HepG2 (cell line): ENCODE measurements around the gene CMTM1. TPM values are rescaled to one million over a fixed set of nuclear protein-coding genes. Genes with fewer than 3 reads are reported as not detected.

ENCODE experiments used
- ATAC-seq: fragments of 200-7000 bp; cut with Tn5 transposase; 3 replicates; pipeline ENCODE4 v1.9.1; 2020; ENCODE audit warnings: mild to moderate bottlenecking, moderate library complexity
- BruUV-seq: library from RNA; stranded (reverse); fragments of 400-500 nt; replicated peaks from 2 replicates; lab custom pipeline; 2021; lab: Mats Ljungman, UMichigan
- CTCF ChIA-PET: fragments of 300-600 bp; formaldehyde crosslinking; extraction: SDS; loops from one replicate; lab custom pipeline; 2021; ENCODE audit warnings: low total read pairs, inconsistent platforms, low intra/inter-chr PET ratio; lab: Yijun Ruan, JAX
- POLR2A ChIA-PET: fragments of 350-600 bp; sonication (Branson Sonifier 250); formaldehyde crosslinking; loops from one replicate; lab custom pipeline; 2020; ENCODE audit warnings: antibody characterized with exemption, inconsistent platforms; lab: Yijun Ruan, JAX
- DNase-seq: peaks from one replicate; pipeline ENCODE4 v3.0.0-alpha.2; 2015; ENCODE audit warnings: low spot score
- FAIRE-seq: peaks from 3 replicates; lab custom pipeline; 2011; peaks lifted over from hg19 to GRCh38; lab: Jason Lieb, UNC
- H2AFZ ChIP-seq: one replicate; pipeline ENCODE4 v1.6.1; 2011; ENCODE audit warnings: low read length, inconsistent platforms
- H3K27ac ChIP-seq: fragments of 300-600 bp; 3 replicates; pipeline ENCODE4 v1.8.0; 2011; ENCODE audit warnings: mixed run types, mild to moderate bottlenecking, mixed read lengths, low read length, inconsistent platforms; ENCODE audit not compliant: insufficient read depth; ENCODE audit errors: extremely low read length
- H3K27me3 ChIP-seq, 2 experiments: fragments of 200-600 bp in 1 of 2; 2 replicates in 1 of 2; 3 replicates in 1 of 2; pipeline versions ENCODE4 v1.6.0 to v1.8.0; 2011; ENCODE audit warnings: low read length in 2 of 2, mild to moderate bottlenecking in 2 of 2, moderate library complexity in 2 of 2, inconsistent platforms in 1 of 2; ENCODE audit not compliant: insufficient read depth in 2 of 2, control insufficient read depth in 1 of 2
- H3K36me3 ChIP-seq, 2 experiments: fragments of 200-600 bp in 1 of 2; replicated peaks in 1 of 2; 2 replicates in 1 of 2; 3 replicates in 1 of 2; pipeline versions ENCODE4 v1.5.1 to v1.8.0; 2011; ENCODE audit warnings: low read length in 2 of 2, inconsistent platforms in 1 of 2; ENCODE audit not compliant: insufficient read depth in 2 of 2, control insufficient read depth in 1 of 2
- H3K4me1 ChIP-seq: 2 replicates; pipeline ENCODE4 v1.5.1; 2012; ENCODE audit warnings: low read length, inconsistent platforms; ENCODE audit not compliant: insufficient read depth
- H3K4me2 ChIP-seq: 2 replicates; pipeline ENCODE4 v1.6.0; 2011; ENCODE audit warnings: low read depth, low read length, inconsistent platforms
- H3K4me3 ChIP-seq, 3 experiments: fragments of 200-600 bp in 1 of 3; sonication (generic), shearing (Covaris generic) in 1 of 3; replicated peaks in 1 of 3; 2 replicates each; pipeline ENCODE4 v1.5.1; 2011 to 2016; ENCODE audit warnings: low read length in 3 of 3, inconsistent platforms in 2 of 3, low read depth in 2 of 3, mild to moderate bottlenecking in 2 of 3, control low read depth in 1 of 3, mixed read lengths in 1 of 3; ENCODE audit not compliant: insufficient read depth in 1 of 3
- H3K79me2 ChIP-seq: one replicate; pipeline ENCODE4 v1.6.1; 2011; ENCODE audit warnings: low read length, inconsistent platforms; ENCODE audit not compliant: insufficient read depth
- H3K9ac ChIP-seq: 2 replicates; pipeline ENCODE4 v1.6.0; 2011; ENCODE audit warnings: mild to moderate bottlenecking, low read depth, low read length, inconsistent platforms; ENCODE audit not compliant: insufficient read depth
- H3K9me3 ChIP-seq: 2 replicates; pipeline ENCODE4 v1.5.1; 2012; ENCODE audit warnings: mild to moderate bottlenecking, low read length
- H4K20me1 ChIP-seq: 2 replicates; pipeline ENCODE4 v1.6.0; 2011; ENCODE audit warnings: inconsistent platforms, mild to moderate bottlenecking, low read length, moderate library complexity; ENCODE audit not compliant: insufficient read depth
- EED ChIP-seq: sonication (generic); formaldehyde crosslinking; IDR thresholded peaks from 2 replicates; pipeline ENCODE4 v1.5.0; 2020; ENCODE audit warnings: mild to moderate bottlenecking, missing genetic modification reagents
- ELF3 ChIP-seq: IDR thresholded peaks from 2 replicates; pipeline ENCODE4 v1.6.1; 2016; ENCODE audit warnings: missing genetic modification reagents, missing compliant biosample characterization
- EP300 ChIP-seq, 3 experiments: sonication (generic) in 1 of 3; formaldehyde crosslinking in 1 of 3; IDR thresholded peaks; 2 replicates each; pipeline versions ENCODE4 v1.5.1 to v1.6.1; 2011 to 2020; ENCODE audit warnings: low read depth in 2 of 3, low read length in 2 of 3, borderline replicate concordance in 1 of 3, improper control_type of control experiment in 1 of 3, mild to moderate bottlenecking in 1 of 3, missing genetic modification reagents in 1 of 3, moderate library complexity in 1 of 3
- GTF3A ChIP-seq: sonication (generic); formaldehyde crosslinking; conservative IDR thresholded peaks from 2 replicates; pipeline ENCODE4 v1.4.0; 2020; ENCODE audit warnings: mild to moderate bottlenecking, missing genetic modification reagents
- HOXA3 ChIP-seq: sonication (generic); formaldehyde crosslinking; IDR thresholded peaks from 2 replicates; pipeline ENCODE4 v1.5.0; 2020; ENCODE audit warnings: missing genetic modification reagents
- MAFG ChIP-seq: sonication (generic); formaldehyde crosslinking; IDR thresholded peaks from 2 replicates; pipeline ENCODE4 v1.5.1; 2020; ENCODE audit warnings: mild to moderate bottlenecking, missing genetic modification reagents
- NONO ChIP-seq, 2 experiments: fragments of 450-650 bp in 1 of 2; sonication (generic) in 1 of 2; formaldehyde crosslinking in 1 of 2; IDR thresholded peaks in 1 of 2; conservative IDR thresholded peaks in 1 of 2; 2 replicates each; pipeline versions ENCODE4 v1.6.1 to v1.8.0; 2017 to 2022; ENCODE audit warnings: mild to moderate bottlenecking in 1 of 2, missing genetic modification reagents in 1 of 2, moderate library complexity in 1 of 2
- TEAD2 ChIP-seq: sonication (generic); formaldehyde crosslinking; IDR thresholded peaks from 2 replicates; pipeline ENCODE4 v1.9.0; 2021; ENCODE audit warnings: missing genetic modification reagents
- XBP1 ChIP-seq: sonication (generic); formaldehyde crosslinking; IDR thresholded peaks from 2 replicates; pipeline ENCODE4 v1.5.0; 2020; ENCODE audit warnings: missing genetic modification reagents
- ZBTB46 ChIP-seq: sonication (generic); formaldehyde crosslinking; IDR thresholded peaks from 2 replicates; pipeline ENCODE4 v1.4.0; 2020; ENCODE audit warnings: mild to moderate bottlenecking, missing genetic modification reagents, borderline replicate concordance
- ZMYM2 ChIP-seq: sonication (generic); formaldehyde crosslinking; IDR thresholded peaks from 2 replicates; pipeline ENCODE4 v1.8.0; 2022; ENCODE audit warnings: mild to moderate bottlenecking, missing genetic modification reagents
- ZNF121 ChIP-seq: sonication (generic); formaldehyde crosslinking; IDR thresholded peaks from 2 replicates; pipeline ENCODE4 v1.5.0; 2020; ENCODE audit warnings: mild to moderate bottlenecking, missing genetic modification reagents
- ZNF17 ChIP-seq: sonication (generic); formaldehyde crosslinking; IDR thresholded peaks from 2 replicates; pipeline ENCODE4 v1.5.0; 2020; ENCODE audit warnings: mild to moderate bottlenecking, missing genetic modification reagents
- ZNF33B ChIP-seq: sonication (generic); formaldehyde crosslinking; IDR thresholded peaks from 2 replicates; pipeline ENCODE4 v1.5.1; 2020; ENCODE audit warnings: mild to moderate bottlenecking, missing genetic modification reagents
- ZNF468 ChIP-seq: sonication (generic); formaldehyde crosslinking; IDR thresholded peaks from 2 replicates; pipeline ENCODE4 v1.8.0; 2022; ENCODE audit warnings: mild to moderate bottlenecking, moderate library complexity, missing genetic modification reagents
- ZNF501 ChIP-seq: sonication (generic); formaldehyde crosslinking; IDR thresholded peaks from 2 replicates; pipeline ENCODE4 v1.5.1; 2020; ENCODE audit warnings: mild to moderate bottlenecking, moderate library complexity, missing genetic modification reagents
- ZNF512 ChIP-seq: sonication (generic); formaldehyde crosslinking; IDR thresholded peaks from 2 replicates; pipeline ENCODE4 v1.4.0; 2020; ENCODE audit warnings: mild to moderate bottlenecking, missing genetic modification reagents
- ZNF543 ChIP-seq: sonication (generic); formaldehyde crosslinking; IDR thresholded peaks from 2 replicates; pipeline ENCODE4 v1.4.0; 2020; ENCODE audit warnings: mild to moderate bottlenecking, missing genetic modification reagents
- ZNF550 ChIP-seq: sonication (generic); formaldehyde crosslinking; IDR thresholded peaks from 2 replicates; pipeline ENCODE4 v1.4.0; 2020; ENCODE audit warnings: mild to moderate bottlenecking, missing genetic modification reagents, borderline replicate concordance
- ZNF567 ChIP-seq: sonication (generic); formaldehyde crosslinking; IDR thresholded peaks from 2 replicates; pipeline ENCODE4 v1.8.1; 2023; ENCODE audit warnings: mild to moderate bottlenecking, missing genetic modification reagents, borderline replicate concordance
- WGBS: methylation state at CpG from one replicate; pipeline ENCODE4 v1.1.6; 2017; ENCODE audit warnings: low lambda C conversion rate; 5-methylcytosine and 5-hydroxymethylcytosine counted together
- in situ Hi-C: cut with HindIII; loops from 2 replicates; pipeline ENCODE4 v1.10.0; 2017; ENCODE audit warnings: low pct_unique_long_range_greater_than_20kb; ENCODE audit not compliant: extremely low pct_ligation_motif_present
- intact Hi-C: fragments of 100-400 bp; cut with micrococcal nuclease; formaldehyde crosslinking; loops from one replicate; pipeline ENCODE4 v1.10.0; 2022; ENCODE audit not compliant: unreplicated experiment
- polyA plus RNA-seq, 8 experiments: library from polyadenylated mRNA; depleted of rRNA in 3 of 8; stranded (reverse) in 7 of 8; unstranded in 1 of 8; fragments of >200 nt; fragmentation: Illumina TruSeq in 4 of 8; extraction: Trizol in 4 of 8; gene quantifications; 2 replicates each; pipeline versions ENCODE4 v1.2.1 to v1.2.3, GENCODE V29; 2011 to 2016; ENCODE audit warnings: low read depth in 4 of 8, missing spikeins in 1 of 8, mixed read lengths in 1 of 8; ENCODE audit not compliant: insufficient read depth in 1 of 8
- total RNA-seq, 5 experiments: library from RNA; depleted of rRNA; stranded (reverse); fragments of >200 nt; fragmentation: Illumina TruSeq; extraction: Trizol; gene quantifications; 2 replicates each; pipeline ENCODE4 v1.2.3, GENCODE V29; 2016; ENCODE audit warnings: low read depth in 1 of 5

The CMTM1 gene
- total and polyA plus RNA-seq, 2 of the 13 experiments (the other 11 are each of a cell fraction or from before 2014, with no cell fraction given) = 1.7 to 2.9 TPM

DNA sequence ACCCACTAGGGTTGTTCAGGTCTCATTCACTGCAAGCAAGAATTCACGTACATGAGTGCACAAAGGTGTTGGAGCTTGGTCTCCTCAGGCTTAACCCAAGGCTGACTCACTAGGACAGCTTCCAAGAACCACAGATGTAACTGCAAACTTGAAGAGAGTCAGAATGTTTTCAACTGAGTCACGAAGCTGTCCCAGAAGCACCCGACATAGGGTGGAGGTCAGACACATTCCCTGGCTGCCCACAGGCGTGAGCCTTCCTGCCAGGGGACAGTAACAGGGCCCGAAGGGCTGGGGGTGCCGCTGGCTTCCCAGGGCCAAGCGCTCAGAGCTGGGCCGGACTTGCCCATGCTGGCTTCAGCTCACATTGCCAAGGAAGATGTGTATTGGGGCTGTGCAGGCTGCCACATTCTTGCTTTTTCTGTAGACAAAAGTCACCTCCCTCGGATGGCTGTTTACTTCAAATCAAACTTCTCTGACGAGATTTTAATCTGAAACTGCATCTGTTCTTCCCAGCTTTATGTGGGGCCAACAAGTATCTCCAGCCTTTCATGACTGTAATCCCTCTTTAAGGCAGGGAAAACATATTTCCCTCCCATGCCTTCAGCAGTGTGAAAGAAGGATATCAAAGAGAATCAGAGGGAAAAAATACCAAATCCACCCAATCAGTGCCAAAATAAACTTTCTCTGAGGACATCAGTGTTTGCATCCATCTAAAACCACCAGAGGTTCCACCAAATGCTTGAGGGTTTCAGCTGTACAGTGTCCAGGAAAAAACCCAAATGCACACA, 52.5 kb downstream of the CMTM1 start:
- Histone ChIP-seq H3K4me1 (peaks cover 36% of the 10 kb centered on the region), H3K36me3 (peaks cover 2 to 21% of the 10 kb centered on the region in 2 experiments; a peak in 4 of 5 replicates), H3K4me2 (no peak overlapping the region), H4K20me1 (no peaks in the 10 kb centered on the region), H3K27me3 (no peaks in the 10 kb centered on the region), H3K79me2 (no peaks in the 10 kb centered on the region), H3K27ac (no peak overlapping the region), H3K9ac (no peak overlapping the region), H3K4me3 (no peak overlapping the region), H2AFZ (no peak overlapping the region), H3K9me3 (no peaks in the 10 kb centered on the region)
- no peak for ATAC-seq
- no peak for TF ChIP-seq ZNF512 (CRISPR knock-in tag)
- no peak for TF ChIP-seq ZNF121
- TF ChIP-seq XBP1 (CRISPR knock-in tag) = no peak
- no peak for TF ChIP-seq ELF3 (CRISPR knock-in tag)
- no peak for TF ChIP-seq ZNF550 (CRISPR knock-in tag)
- no peak for TF ChIP-seq ZNF567 (CRISPR knock-in tag)
- no peak for TF ChIP-seq ZMYM2 (CRISPR knock-in tag)
- no peak for TF ChIP-seq HOXA3 (CRISPR knock-in tag)
- TF ChIP-seq MAFG (CRISPR knock-in tag) = no peak
- TF ChIP-seq ZNF468 = no peak
- no peak for TF ChIP-seq EP300 (IDR thresholded peaks at IDR 0.05; ENCODE audit: low read depth in 2 of 2, low read length in 2 of 2)
- TF ChIP-seq EP300 (CRISPR knock-in tag; IDR thresholded peaks at IDR 0.05; ENCODE audit: borderline replicate concordance) = no peak
- no peak for TF ChIP-seq GTF3A (CRISPR knock-in tag)
- TF ChIP-seq ZBTB46 (CRISPR knock-in tag) = no peak
- TF ChIP-seq ZNF501 (CRISPR knock-in tag) = no peak
- TF ChIP-seq EED = no peak
- TF ChIP-seq ZNF17 (CRISPR knock-in tag) = no peak
- TF ChIP-seq ZNF543 (CRISPR knock-in tag) = no peak
- TF ChIP-seq TEAD2 (CRISPR knock-in tag) = no peak
- no peak for TF ChIP-seq ZNF33B (CRISPR knock-in tag)
- TF ChIP-seq NONO (IDR thresholded peaks at IDR 0.05) = no peak
- no peak for TF ChIP-seq NONO (CRISPR knock-in tag; conservative IDR thresholded peaks at IDR 0.05)
- DNase-seq = no peak
- CTCF ChIA-PET = no interaction called here
- no TSS peak for BruUV-seq
- intact Hi-C loops (no loop called here), in situ Hi-C loops (no loop called here)
- WGBS = 98% methylated on average over 8 of the region's 10 CpGs
- POLR2A ChIA-PET = no interaction called here
- no peak for FAIRE-seq
